Measurements from ENCODE around the gene ECEL1. TPM values are rescaled to one million over a fixed set of nuclear protein-coding genes. Genes with fewer than 3 reads are reported as not detected.

Gene ECEL1
- total RNA-seq, 2 experiments from 2014 or later: not detected

DNA sequence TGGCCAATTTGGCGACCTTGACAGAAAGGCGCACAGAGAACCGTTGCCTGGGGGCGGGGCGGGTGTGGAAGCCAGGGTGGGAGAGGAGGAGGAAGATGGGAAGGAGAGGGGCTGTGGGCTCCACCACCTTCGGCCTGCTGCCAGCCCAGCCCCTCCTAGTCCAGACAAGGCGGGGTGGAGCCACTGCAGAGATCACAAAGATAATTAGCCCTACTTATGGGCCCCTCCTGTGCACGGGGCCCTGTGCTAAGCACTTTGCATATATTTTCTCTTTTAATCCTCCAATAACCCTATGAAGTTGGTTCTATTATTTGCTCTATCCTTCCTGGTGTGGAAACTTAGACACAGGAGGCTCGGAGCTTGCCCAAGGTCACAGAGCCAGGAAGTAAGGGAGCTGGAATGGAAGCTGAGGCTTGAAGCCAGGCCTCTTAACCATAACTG is 13.7 kb upstream of the ECEL1 start:
- Mint-ChIP-seq H3K4me1 (peaks cover 4% of the 10 kb centered on the region), H3K36me3 (no peaks in the 10 kb centered on the region), H3K4me3 (no peak overlapping the region), H3K27me3 (peaks cover 36% of the 10 kb centered on the region), H3K9me3 (no peaks in the 10 kb centered on the region), H3K27ac (no peak overlapping the region)
- DNase-seq: no peak
- no peak for ATAC-seq (ENCODE audit: low read depth)
- POLR2A ChIA-PET: no interaction called here

DNA sequence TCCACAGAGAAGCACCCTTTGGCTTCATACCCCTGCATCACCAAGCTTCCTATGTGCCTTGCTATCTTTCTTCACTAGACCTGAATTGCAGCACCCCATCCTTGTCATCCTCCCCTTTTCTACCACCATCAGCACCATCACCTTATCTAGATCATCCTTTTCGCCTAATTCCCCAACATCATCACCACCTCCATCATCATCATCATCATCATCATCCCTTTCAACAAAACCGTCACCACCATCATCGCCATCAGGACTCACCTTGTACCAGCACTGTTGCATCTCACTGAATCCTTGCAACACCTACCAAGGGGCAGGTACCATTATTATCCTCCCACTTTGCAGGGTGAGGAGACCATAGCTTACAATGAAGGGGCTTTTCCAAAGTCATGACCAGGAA is 10.8 kb upstream of the ECEL1 start:
- Mint-ChIP-seq H3K27me3 (peaks cover 14% of the 10 kb centered on the region), H3K9me3 (no peaks in the 10 kb centered on the region), H3K4me1 (peaks cover 4% of the 10 kb centered on the region), H3K36me3 (no peaks in the 10 kb centered on the region), H3K4me3 (no peak overlapping the region), H3K27ac (no peak overlapping the region)
- POLR2A ChIA-PET: no interaction called here
- ATAC-seq (ENCODE audit: low read depth) (no peak), DNase-seq (no peak)

DNA sequence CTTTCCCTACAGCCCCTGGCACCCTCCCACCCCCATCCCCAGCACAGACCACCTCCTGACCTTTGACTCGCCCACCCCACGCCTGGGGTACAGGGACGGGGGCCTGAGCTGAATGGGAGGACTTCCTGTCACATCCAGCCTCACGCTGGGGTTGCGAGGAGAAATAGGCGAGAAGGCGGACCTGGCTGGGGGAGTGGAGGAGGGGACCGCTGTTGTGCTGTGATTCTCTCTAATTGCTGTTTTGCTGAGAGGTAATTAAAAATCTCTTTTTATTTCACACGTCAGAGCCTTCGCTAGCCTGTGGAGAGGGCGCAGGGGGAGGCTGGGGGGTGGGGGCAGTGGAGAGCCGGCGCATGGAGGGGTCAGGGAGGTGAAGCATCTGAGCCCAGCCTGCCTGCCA is 9.7 kb upstream of the ECEL1 start:
- DNase-seq: no peak
- peaks cover under 1% of the 10 kb centered on the region for H3K4me1 Mint-ChIP-seq
- POLR2A ChIA-PET: no interaction called here
- no peaks in the 10 kb centered on the region for H3K36me3 Mint-ChIP-seq
- ATAC-seq (ENCODE audit: low read depth): no peak
- no peaks in the 10 kb centered on the region for H3K9me3 Mint-ChIP-seq
- H3K27ac Mint-ChIP-seq: no peak overlapping the region
- H3K27me3 Mint-ChIP-seq: peaks cover 10% of the 10 kb centered on the region
- H3K4me3 Mint-ChIP-seq: no peak overlapping the region

DNA sequence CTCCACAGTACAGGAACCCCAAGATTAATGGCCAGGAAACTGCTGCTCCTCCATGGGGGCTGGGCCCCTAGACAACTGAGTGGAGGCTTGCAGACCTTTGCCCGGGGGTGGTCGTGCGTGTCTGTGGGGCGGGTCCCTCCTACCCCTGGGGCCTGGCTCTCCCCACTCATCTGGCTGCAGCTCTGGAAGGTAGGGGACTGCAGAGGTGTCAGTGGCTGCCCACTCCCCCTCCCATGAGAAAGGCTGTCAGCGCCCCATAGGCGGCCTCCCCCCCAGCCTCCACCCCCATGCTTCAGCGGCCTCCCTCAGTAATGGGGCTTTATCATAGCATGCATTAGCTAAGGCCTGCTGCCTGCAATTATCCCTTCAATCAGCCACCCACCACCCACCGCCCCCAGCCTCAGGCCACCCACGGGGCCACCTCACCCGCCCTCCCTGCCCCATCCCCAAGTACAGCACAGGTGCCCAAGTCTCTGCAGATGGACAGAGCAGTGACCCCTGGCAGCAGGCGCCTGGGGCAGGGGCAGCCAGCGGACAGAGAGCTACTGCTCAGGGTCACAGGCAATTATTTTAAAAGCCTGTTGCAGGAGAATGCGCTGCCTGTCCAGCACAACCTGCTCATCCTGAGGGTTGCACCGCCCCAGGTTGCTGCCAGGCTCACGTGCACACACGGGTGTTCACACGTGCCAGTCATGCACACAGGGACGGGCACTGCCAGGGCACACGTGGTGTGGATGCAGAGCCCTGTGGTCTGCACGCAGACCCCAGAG is 9.1 kb upstream of the ECEL1 start:
- POLR2A ChIA-PET: no interaction called here
- Mint-ChIP-seq H3K27ac (no peak overlapping the region), H3K36me3 (no peaks in the 10 kb centered on the region), H3K27me3 (peaks cover 5% of the 10 kb centered on the region), H3K4me1 (no peaks in the 10 kb centered on the region), H3K4me3 (no peak overlapping the region), H3K9me3 (no peaks in the 10 kb centered on the region)
- ATAC-seq (ENCODE audit: low read depth) (no peak), DNase-seq (no peak)

DNA sequence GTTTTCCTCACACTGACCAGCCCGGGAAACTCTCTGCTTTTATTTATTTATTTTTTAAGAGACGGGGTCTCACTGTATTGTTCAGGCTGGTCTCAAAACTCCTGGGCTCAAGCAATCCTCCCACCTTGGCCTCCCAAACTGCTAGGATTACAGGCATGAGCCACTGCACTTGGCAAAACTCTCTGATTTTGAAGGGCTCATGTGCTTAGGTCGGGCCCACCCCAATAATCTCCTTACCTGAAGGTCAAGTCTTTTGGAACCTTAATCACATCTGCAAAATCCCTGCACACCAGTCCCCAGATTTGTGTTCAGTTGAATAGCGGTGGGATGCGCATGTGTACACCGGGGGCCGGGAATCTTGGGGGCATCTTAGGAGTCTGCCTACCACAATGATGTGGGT is 7.7 kb upstream of the ECEL1 start:
- Mint-ChIP-seq H3K27me3 (peaks cover 2% of the 10 kb centered on the region), H3K4me1 (no peaks in the 10 kb centered on the region), H3K9me3 (no peaks in the 10 kb centered on the region), H3K4me3 (no peak overlapping the region), H3K27ac (no peak overlapping the region), H3K36me3 (no peaks in the 10 kb centered on the region)
- ATAC-seq (ENCODE audit: low read depth): no peak
- POLR2A ChIA-PET: no interaction called here
- DNase-seq: no peak

DNA sequence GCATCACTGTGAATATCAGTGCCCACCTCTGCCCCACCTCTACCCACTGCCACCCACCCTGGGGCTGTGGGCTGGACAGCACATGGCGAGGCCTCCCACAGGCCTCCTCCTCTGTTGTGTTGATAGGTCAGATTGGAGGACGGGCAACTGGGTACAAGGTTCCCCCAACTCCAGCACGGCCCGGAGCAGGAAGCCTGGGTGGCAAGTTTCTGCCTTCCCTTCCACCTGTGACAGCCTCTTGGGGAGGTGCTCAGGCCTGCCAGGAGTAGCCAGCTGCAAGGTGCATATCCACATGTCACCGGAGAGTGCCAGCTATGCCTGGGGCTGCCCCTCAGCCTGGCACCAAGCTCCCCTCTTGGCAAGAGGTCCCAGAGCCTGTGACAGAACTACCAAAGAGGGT is 6.9 kb upstream of the ECEL1 start:
- ATAC-seq (ENCODE audit: low read depth) (no peak), DNase-seq (no peak)
- no peaks in the 10 kb centered on the region for H3K9me3 Mint-ChIP-seq
- H3K4me1 Mint-ChIP-seq: no peaks in the 10 kb centered on the region
- no peak overlapping the region for H3K4me3 Mint-ChIP-seq
- H3K27me3 Mint-ChIP-seq: peaks cover 7% of the 10 kb centered on the region
- no peaks in the 10 kb centered on the region for H3K36me3 Mint-ChIP-seq
- POLR2A ChIA-PET: no interaction called here
- H3K27ac Mint-ChIP-seq: no peak overlapping the region

DNA sequence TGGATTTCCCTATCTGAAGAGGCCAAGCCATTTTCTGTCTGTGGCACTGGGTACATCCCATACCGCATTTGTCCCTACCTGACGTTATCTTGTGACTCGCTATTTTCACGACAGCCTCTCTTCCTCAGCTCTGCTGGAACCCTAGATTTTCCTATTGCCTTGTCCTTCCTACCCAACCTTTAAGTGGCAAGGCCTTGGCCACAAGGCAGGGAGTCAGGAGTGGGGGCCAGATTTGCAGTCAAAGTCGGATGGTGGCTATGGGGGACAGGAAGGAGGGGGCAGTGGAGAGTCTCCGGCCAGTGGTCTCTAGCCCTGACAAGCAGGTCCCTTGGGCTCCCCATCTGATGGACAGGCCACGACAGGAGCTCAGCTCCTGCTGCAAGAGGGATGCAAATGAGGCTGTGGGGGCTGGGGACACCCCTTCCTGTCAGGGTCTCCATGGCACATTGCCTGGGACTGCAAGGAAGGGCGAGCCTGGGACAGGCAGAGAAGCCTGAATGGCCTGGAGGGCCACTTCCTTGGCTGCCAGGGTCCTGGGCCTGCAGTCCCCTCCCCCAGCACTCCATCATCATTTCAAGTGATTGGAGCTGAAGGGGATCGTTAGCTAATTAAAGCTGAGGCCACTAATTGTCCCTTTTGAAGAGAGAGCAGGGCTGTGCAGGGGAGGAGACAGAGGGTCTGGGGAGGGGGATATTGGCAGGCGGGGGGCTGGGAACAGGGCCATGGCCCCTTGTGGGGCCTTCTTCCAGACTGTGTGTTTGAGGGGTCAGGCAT is 6.3 kb upstream of the ECEL1 start:
- Mint-ChIP-seq H3K27me3 (peaks cover 13% of the 10 kb centered on the region), H3K4me1 (no peaks in the 10 kb centered on the region), H3K4me3 (no peak overlapping the region), H3K27ac (no peak overlapping the region), H3K9me3 (no peaks in the 10 kb centered on the region), H3K36me3 (no peaks in the 10 kb centered on the region)
- no peak for DNase-seq
- ATAC-seq (ENCODE audit: low read depth): no peak
- POLR2A ChIA-PET: no interaction called here

DNA sequence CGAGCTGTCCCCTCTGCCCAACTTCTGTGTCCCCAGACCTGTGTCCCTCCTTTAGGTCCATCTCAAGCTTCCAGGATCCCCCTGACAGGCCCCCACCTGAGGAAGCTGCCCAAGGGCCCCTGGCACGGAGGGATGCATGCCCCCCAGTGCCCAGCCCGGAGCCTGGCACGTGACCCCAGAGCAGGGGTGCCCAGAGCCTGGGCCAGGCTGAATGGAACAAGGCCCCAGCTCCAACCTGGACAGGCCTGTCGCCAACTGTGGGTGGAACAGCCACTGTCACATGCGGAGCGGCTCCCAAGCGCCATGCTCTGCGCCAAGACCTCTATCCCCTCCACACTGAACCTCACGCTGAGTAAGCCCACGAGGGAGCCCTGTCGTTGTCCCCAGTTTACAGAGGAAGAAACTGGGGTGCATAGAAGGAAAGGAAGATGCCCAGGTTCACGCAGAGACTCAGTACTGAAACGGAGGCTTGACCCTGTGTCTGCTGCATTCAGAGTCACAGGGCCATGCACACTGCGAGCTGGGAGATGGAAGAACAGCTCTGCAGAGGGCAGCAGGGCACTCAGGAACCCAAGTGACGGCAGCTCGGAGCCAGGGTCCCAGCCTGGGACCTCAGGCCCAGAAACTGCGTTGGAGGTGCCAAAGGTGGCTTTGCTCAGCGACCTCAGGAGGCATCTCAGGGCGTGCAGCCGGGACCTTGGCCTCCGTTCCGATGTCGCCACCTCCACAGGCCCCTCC is 5.5 kb upstream of the ECEL1 start:
- DNase-seq (no peak), ATAC-seq (ENCODE audit: low read depth) (no peak)
- H3K4me3 Mint-ChIP-seq: no peak overlapping the region
- no peaks in the 10 kb centered on the region for H3K4me1 Mint-ChIP-seq
- H3K27me3 Mint-ChIP-seq: peaks cover 20% of the 10 kb centered on the region
- no peak overlapping the region for H3K27ac Mint-ChIP-seq
- H3K36me3 Mint-ChIP-seq: no peaks in the 10 kb centered on the region
- POLR2A ChIA-PET: no interaction called here
- H3K9me3 Mint-ChIP-seq: no peaks in the 10 kb centered on the region

DNA sequence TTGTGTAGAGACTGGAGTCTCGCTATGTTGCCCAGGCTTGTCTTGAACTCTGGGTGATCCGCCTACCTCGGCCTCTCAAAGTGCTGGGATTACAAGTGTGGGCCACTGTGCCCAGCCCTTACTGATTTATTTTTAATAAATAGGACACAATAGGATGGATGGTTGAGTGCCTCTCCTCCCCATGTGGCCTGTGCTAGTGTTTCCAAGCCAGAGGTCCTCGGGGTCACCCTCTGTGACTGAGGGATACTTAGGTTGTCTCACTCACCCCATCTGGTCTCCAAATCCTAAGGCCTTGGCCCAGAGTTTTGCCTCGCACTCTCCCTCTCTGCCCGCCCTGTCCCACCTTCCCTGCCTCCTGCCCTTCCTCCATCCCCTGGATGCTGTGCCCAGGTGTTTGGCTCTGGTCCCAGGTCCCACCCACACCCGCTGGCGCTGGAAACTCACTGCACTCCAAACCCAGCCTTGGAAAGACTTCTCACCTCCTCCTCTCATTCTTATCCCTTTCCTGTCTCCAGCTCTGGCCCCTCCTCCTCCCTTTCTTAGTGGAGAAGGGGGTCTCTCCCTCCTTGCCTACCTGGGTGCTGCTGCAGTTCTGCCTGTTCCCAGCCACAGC is 4.7 kb upstream of the ECEL1 start:
- H3K9me3 Mint-ChIP-seq: no peaks in the 10 kb centered on the region
- H3K27me3 Mint-ChIP-seq: peaks cover 23% of the 10 kb centered on the region
- no peak for ATAC-seq (ENCODE audit: low read depth)
- no peak overlapping the region for H3K27ac Mint-ChIP-seq
- no peak overlapping the region for H3K4me3 Mint-ChIP-seq
- POLR2A ChIA-PET: no interaction called here
- no peak for DNase-seq
- H3K4me1 Mint-ChIP-seq: no peaks in the 10 kb centered on the region
- no peaks in the 10 kb centered on the region for H3K36me3 Mint-ChIP-seq

DNA sequence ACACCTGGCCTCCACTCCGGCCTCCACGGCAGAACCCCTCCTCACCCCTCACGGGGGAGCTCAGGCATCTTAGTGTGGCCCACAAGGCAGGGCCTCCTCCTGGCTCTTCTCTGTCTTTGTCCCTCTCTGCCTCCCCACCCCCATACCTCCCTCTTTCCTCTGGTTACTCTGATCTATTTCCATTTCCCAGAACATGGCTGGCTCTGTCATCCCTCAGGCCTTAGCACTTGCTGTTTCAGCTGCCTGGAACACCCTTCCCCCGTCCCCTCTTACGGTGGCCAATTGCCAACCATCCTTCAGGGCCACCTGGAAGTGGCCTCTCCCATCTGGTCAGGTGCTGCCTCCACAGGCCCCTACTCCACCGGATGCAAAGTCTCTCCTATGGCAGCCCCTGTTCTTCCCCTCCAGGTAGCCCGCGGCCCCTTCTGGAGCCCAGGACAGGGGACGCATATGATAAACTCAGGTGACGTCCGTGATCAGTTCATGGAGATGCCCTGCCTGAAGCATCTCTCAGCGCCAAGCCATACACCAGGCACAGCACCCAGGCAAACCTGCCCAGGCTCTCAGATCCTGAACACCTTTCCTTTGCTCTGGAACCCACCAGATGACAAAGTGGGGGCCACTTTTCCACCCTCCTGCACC is 3.6 kb upstream of the ECEL1 start:
- POLR2A ChIA-PET: no interaction called here
- DNase-seq (no peak), ATAC-seq (ENCODE audit: low read depth) (no peak)
- no peak overlapping the region for H3K4me3 Mint-ChIP-seq
- H3K27ac Mint-ChIP-seq: no peak overlapping the region
- no peaks in the 10 kb centered on the region for H3K36me3 Mint-ChIP-seq
- no peaks in the 10 kb centered on the region for H3K4me1 Mint-ChIP-seq
- H3K27me3 Mint-ChIP-seq: peaks cover 28% of the 10 kb centered on the region
- H3K9me3 Mint-ChIP-seq: no peaks in the 10 kb centered on the region

DNA sequence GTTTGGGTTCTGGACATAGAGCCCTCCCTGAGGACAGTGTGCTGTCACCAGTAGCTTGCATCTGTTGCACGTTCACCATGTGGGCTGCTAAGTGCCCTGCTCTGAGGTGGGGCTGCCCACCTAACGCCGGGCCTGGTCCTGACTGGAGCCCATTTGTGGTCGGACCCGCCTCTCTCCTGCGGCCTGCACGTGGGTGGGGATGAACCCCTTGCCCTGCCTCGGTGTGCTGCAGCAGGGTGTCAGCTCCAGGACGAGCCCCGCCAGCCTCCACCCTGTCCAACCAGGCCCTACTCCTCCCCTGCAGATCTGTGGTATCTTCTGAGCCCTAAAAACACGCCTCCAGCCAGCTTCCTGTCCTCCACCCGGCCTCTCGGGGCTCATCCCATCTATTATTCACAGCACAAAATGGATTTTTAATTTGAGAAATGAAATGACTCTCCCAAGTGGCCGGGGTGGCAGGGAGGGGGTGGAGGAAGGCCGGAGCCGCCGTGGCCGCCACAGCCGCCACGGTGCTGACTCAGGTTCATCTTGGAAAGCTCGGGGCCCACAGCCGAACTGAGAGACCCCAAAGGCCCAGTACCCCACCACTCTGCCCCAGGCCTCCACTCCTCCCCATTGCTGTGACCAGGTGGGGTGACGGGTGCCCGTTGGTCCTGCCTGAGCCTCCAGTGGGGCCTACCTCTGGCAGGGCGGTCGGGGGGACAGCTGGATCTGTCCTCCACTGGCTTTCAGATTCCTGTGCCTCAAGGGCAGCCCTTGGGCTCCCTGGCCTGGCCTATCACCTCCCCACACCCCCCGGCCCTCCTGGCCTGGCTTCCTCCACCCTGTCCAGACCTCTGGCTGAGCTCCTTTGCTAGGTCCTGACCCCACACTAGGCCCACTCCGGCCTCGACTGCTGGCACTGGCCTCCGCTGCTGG is 2.8 kb upstream of the ECEL1 start:
- H3K4me1 Mint-ChIP-seq: no peaks in the 10 kb centered on the region
- no peak overlapping the region for H3K4me3 Mint-ChIP-seq
- no peaks in the 10 kb centered on the region for H3K36me3 Mint-ChIP-seq
- no peak overlapping the region for H3K27ac Mint-ChIP-seq
- DNase-seq: peak; percentile 25
- no peaks in the 10 kb centered on the region for H3K9me3 Mint-ChIP-seq
- POLR2A ChIA-PET: no interaction called here
- no peak for ATAC-seq (ENCODE audit: low read depth)
- peaks cover 30% of the 10 kb centered on the region for H3K27me3 Mint-ChIP-seq

DNA sequence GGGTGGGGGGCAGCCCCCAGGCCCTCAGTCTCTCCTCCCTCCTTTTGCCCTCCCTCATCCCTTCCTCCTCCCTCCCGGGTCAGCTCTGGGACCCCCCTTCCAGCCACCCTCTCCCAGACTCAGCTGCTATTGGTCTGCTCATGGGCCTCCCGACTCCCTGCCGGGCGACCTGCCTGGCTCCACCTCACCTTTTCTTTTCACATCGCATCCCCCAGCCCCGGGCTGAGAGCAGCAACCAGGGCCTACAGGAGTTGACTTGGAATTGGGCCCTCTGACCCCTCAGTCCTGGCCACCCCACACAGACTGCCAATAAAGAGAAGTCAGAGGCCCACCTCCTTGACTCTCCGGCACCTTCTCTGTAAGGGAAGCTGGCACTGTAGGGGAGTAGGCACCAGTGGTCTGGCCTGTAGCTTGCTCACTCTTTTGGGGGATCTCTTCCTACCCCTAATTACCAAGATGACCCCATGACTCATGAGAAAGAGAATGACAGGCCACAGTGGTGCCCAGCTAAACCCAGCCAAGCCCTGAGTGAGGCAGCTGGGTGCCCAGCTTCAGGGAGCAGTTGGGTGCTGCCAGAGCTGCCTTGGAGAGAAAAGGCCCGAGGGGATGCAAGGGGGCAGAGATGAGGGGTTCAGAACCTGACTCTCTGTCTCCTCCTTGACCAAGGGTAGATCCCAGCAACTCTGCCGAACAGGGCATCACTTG is 2.0 kb upstream of the ECEL1 start:
- Mint-ChIP-seq H3K27me3 (peaks cover 39% of the 10 kb centered on the region), H3K9me3 (no peaks in the 10 kb centered on the region), H3K36me3 (no peaks in the 10 kb centered on the region), H3K4me3 (no peak overlapping the region), H3K4me1 (no peaks in the 10 kb centered on the region), H3K27ac (no peak overlapping the region)
- DNase-seq (peak; percentile 26), ATAC-seq (ENCODE audit: low read depth) (no peak)
- POLR2A ChIA-PET: no interaction called here
